Cardiac fibroblast (primary cell): ENCODE data around the gene CASQ2.
A peak's percentile ranks its signal among the peaks of the same experiment; 100 is the strongest.

ENCODE experiments used
- DNase-seq, 2 donors: peaks; one replicate each; pipeline versions ENCODE4 v3.0.0 to v3.0.0-alpha.2; 2010; ENCODE audit warnings: low read depth in 2 of 2
- H3K4me3 ChIP-seq, 2 donors: replicated peaks in 1 of 2; 1 replicate in 1 of 2; 2 replicates in 1 of 2; pipeline ENCODE4 v1.5.1; 2011; ENCODE audit warnings: low read depth in 2 of 2, low read length in 2 of 2, mild to moderate bottlenecking in 2 of 2, moderate library complexity in 1 of 2
- TF ChIP-seq, protein P1 (sequence below): IDR thresholded peaks from one replicate; pipeline ENCODE4 v1.5.1; 2011; ENCODE audit warnings: low read depth, mild to moderate bottlenecking, low read length, inconsistent platforms

Gene CASQ2

DNA sequence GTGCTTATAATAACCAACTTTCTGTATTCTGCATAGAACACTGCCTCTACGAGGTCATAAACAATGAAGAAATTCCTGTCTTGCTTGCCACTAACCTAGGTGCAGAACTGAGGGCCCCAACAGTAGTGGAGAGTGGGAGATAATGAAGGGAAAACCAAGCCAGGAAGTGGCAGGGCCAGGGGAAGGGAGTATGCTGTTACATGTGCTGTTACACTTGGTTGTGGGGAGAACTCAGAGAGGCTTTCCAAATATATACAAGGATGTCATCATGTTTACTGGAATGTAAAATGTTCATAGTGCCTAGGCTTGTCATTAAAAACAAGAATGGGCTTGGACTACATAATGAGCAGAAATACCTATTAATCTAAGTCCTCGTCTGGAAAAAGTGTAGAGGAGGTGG lies 41.3 kb upstream of the CASQ2 start:
- no peak for DNase-seq
- TF ChIP-seq, protein P1, sequence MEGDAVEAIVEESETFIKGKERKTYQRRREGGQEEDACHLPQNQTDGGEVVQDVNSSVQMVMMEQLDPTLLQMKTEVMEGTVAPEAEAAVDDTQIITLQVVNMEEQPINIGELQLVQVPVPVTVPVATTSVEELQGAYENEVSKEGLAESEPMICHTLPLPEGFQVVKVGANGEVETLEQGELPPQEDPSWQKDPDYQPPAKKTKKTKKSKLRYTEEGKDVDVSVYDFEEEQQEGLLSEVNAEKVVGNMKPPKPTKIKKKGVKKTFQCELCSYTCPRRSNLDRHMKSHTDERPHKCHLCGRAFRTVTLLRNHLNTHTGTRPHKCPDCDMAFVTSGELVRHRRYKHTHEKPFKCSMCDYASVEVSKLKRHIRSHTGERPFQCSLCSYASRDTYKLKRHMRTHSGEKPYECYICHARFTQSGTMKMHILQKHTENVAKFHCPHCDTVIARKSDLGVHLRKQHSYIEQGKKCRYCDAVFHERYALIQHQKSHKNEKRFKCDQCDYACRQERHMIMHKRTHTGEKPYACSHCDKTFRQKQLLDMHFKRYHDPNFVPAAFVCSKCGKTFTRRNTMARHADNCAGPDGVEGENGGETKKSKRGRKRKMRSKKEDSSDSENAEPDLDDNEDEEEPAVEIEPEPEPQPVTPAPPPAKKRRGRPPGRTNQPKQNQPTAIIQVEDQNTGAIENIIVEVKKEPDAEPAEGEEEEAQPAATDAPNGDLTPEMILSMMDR = no peak
- H3K4me3 ChIP-seq = no peak overlapping the region

DNA sequence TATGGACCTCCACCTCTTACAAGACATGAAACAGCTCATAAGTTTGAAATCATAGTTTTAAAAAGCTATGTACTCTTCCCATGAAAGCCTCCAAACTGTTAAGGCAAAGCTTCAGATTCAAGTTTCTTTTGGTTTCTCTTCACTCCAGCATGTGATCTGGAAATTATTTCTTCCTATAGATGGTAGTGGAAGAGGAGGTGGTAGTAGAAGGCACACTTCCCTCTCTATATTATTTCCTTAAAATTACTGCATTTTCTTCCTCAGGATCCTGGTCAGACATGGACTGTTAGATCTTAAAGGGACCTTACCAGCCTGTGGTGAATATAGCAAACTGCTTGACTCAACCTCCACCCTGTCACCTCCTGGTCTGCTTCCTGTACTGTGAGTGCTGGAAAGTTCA lies 40.6 kb upstream of the CASQ2 start:
- TF ChIP-seq, protein P1 = no peak
- H3K4me3 ChIP-seq = no peak overlapping the region
- DNase-seq = no peak

DNA sequence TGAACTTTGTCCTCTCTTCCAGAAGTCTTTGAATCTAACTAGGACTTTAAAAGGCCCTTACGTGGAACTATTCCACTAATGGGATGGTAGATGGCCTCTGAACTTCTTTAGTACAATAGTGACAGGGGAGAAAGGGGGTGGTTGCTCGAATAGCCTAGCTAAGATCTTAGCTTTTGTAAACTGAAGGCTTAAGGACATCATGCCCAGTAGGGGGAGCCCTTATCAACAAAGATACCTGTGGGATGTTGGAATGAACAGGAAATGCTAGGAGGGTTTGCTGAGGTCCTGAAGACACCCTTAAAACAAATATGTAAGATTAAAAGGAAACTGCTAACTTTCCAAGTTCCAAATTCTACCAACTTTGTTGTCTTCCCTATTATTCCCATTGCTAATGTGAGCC lies 39.2 kb upstream of the CASQ2 start:
- TF ChIP-seq, protein P1 = peak; percentile 72
- H3K4me3 ChIP-seq = no peak overlapping the region
- DNase-seq = peak; percentile 83 to 87

DNA sequence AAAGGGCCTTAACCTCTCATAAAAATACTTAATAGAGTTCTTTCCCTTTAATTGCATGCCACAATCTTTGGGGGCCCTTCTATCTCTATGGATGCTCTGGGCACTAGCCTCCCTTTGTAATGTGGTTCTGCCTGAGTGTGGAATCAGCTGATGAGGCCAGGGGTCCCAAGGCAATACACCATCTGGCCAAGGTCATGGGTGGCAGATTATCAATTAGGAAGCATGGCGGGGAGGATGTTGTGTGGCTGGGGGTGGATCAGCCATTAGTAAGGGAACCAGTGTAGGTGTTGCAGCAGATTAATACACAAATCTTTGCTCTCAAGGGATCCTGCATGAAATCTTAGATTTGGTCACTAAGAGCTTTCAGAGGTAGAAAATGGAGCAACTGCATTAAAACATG lies 37.1 kb upstream of the CASQ2 start:
- TF ChIP-seq, protein P1 = no peak
- H3K4me3 ChIP-seq = no peak overlapping the region

DNA sequence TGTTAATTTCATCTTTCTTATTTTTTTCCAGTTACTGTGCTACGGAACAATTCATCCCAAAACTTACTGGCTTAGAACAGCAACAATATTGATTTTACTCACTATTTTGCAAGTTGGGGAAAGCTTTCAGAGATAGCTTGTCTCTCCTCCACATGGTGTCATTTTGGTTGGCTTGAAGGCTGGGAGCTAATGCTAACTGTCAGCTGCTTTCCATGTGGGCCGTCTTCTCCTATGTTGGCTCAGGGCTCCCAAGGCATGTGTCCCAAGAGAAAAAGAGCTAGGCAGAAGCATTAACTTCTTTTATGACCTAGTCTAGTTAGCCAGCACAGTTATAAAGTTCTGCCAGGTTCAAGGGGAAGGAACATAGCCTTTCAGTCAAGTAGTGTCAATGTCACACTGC lies 33.9 kb upstream of the CASQ2 start:
- DNase-seq = no peak
- TF ChIP-seq, protein P1 = no peak

More for the DNA sequence above, 37.1 kb upstream of the CASQ2 start:
- DNase-seq = no peak

DNA sequence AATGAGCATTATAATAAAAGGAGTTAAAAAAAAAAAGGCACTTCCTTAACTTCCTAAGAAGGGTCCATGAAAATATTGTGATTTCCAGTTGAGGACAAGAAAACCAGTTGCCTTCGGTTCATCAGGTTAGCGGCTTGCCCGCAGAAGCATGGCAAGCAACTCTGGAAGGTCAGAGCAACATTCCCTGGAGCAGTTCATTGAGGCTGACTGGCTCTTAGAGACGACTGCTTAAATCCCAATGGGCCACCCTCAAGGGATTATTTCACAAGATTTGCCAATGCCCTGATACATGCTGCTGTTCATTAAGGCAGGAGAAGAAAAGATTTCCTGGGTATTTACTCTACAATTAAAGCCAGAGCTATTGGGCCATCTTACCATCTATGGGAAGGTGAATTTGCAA lies 29.0 kb upstream of the CASQ2 start:
- TF ChIP-seq, protein P1 = no peak
- H3K4me3 ChIP-seq = no peak overlapping the region
- no peak for DNase-seq

More for the DNA sequence above, 33.9 kb upstream of the CASQ2 start:
- H3K4me3 ChIP-seq = no peak overlapping the region

DNA sequence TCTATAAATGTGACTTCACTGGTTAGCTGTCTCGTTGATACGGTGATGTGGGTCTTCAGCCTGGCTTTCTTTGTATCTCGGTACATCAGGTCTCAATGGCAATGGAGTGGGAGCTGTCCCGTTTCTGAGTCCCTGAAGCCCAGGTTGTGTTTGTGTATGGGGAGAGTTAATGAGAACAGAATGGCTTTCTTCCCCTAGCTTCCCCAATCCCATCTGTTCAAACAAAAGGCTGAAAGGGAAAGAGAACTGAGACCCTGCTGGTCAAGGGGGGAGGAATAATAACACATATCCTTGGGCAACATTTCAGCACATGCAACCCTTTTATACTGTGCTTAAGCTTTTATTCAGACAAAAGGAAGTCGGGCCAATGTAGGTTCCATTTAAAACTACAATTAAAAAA lies 28.4 kb upstream of the CASQ2 start:
- H3K4me3 ChIP-seq = no peak overlapping the region
- no peak for DNase-seq

More for the DNA sequence above, 28.4 kb upstream of the CASQ2 start:
- TF ChIP-seq, protein P1 = no peak
